Adrenal gland (tissue), 12 donors: ENCODE data around the gene VSIG10L2. TPM values are rescaled to one million over a fixed set of nuclear protein-coding genes. Genes with fewer than 3 reads are reported as not detected.
A peak's percentile ranks its signal among the peaks of the same experiment; 100 is the strongest.

Experiments used
- DNase-seq, 7 donors: peaks; one replicate each; pipeline ENCODE4 v3.0.0-alpha.2; 2019 to 2020
- H3K27ac ChIP-seq, 5 donors: fragments of 200-600 bp; sonication (generic) in 4 of 5; 1 replicate in 3 of 5; 2 replicates in 2 of 5; pipeline versions ENCODE4 v1.5.1 to v1.8.0; 2016 to 2020; ENCODE audit warnings: mild to moderate bottlenecking in 1 of 5
- H3K27me3 ChIP-seq: fragments of 200-600 bp; 2 replicates; pipeline ENCODE4 v1.8.0; 2021
- H3K36me3 ChIP-seq, 2 donors: fragments of 200-600 bp; replicated peaks in 1 of 2; 1 replicate in 1 of 2; 2 replicates in 1 of 2; pipeline versions ENCODE4 v1.5.1 to v1.8.0; 2018 to 2022
- H3K4me1 ChIP-seq, 2 donors: fragments of 200-600 bp; replicated peaks in 1 of 2; 1 replicate in 1 of 2; 2 replicates in 1 of 2; pipeline versions ENCODE4 v1.5.1 to v1.8.0; 2018 to 2021
- H3K4me3 ChIP-seq, 4 donors: fragments of 200-600 bp; sonication (generic) in 3 of 4; one replicate each; pipeline ENCODE4 v1.5.1; 2016 to 2018
- H3K9me3 ChIP-seq, 3 donors: fragments of 200-600 bp; sonication (generic) in 1 of 3; replicated peaks in 1 of 3; 1 replicate in 2 of 3; 2 replicates in 1 of 3; pipeline versions ENCODE4 v1.5.1 to v1.8.0; 2016 to 2021
- CTCF ChIP-seq, 6 experiments: fragments of 450-650 bp in 4 of 6; fragments of 200-600 bp in 2 of 6; sonication (generic) in 1 of 6; IDR thresholded peaks; 1 replicate in 5 of 6; 2 replicates in 1 of 6; pipeline versions ENCODE4 v1.5.1 to v1.8.0; 2016 to 2021; ENCODE audit warnings: antibody characterized with exemption in 6 of 6, mild to moderate bottlenecking in 2 of 6, moderate library complexity in 1 of 6
- POLR2A ChIP-seq, 2 donors: fragments of 450-650 bp; IDR thresholded peaks; one replicate each; pipeline ENCODE4 v1.6.1; 2017; ENCODE audit warnings: antibody characterized with exemption in 2 of 2, mild to moderate bottlenecking in 2 of 2, moderate library complexity in 1 of 2
- WGBS, 4 donors: extraction: QIAGEN DNeasy Blood & Tissue Kit in 2 of 4; methylation state at CpG; one replicate each; pipeline versions ENCODE4 v1.1.5 to v1.1.7; 2013 to 2017; 5-methylcytosine and 5-hydroxymethylcytosine counted together
- intact Hi-C, 2 donors: fragments of 100-400 bp; cut with DNase I; formaldehyde crosslinking; loops; one replicate each; pipeline versions ENCODE4 v1.14.1 to v1.15.0; 2022 to 2023
- polyA plus RNA-seq, 3 donors: library from polyadenylated mRNA; stranded (reverse); fragments of 200-250 nt in 2 of 3; fragments of 350-450 nt in 1 of 3; fragmentation: Illumina TruSeq in 1 of 3; extraction: RNeasy Lipid Tissue Mini Kit (QIAGEN cat#74804) in 1 of 3; gene quantifications; one replicate each; pipeline ENCODE4 v1.2.3, GENCODE V29; 2013 to 2014
- total RNA-seq, 9 donors: library from RNA; depleted of rRNA in 4 of 9; stranded (reverse); fragments of >200 nt in 4 of 9; fragments of 120-200 nt in 1 of 9; fragmentation: NEBNext Ultra II Directional in 1 of 9; extraction: Animal tissue kit (Norgen Biotek cat#: 25700) in 1 of 9; gene quantifications; one replicate each; pipeline versions ENCODE4 v1.1.0 to v1.2.4, GENCODE V29; 2013 to 2023
- donor health status: healthy with polysubstance abuse.
- donor health status: Bipolar disorder and iron deficiency.
- donor health status: DM: yes; HTN: yes; CAD: no.
- donor health status: DM: no; HTN: no; CAD: no.
- donor health status: DM: no; HTN: no; CAD: no.
- donor health status: DM: yes; HTN: yes; CAD: no.

VSIG10L2 gene
- total and polyA plus RNA-seq, 12 donors: 0.08 to 0.44 TPM; not detected in 10

- WGBS, 4 donors: 72 to 90% (median 86%) methylated on average over 8 to 9 of the region's 9 CpGs
- Histone ChIP-seq H3K4me3 (no peak overlapping the region), H3K4me1 (peaks cover 0 to 3% of the 10 kb centered on the region in 2 donors), H3K36me3 (no peaks in the 10 kb centered on the region), H3K27ac (no peak overlapping the region), H3K9me3 (peaks cover 0 to 6% (median 0%) of the 10 kb centered on the region in 3 donors), H3K27me3 (no peaks in the 10 kb centered on the region)
- intact Hi-C loops: loop anchor here (2.0 to 5.0 kb wide), 3 partner anchors 133 to 270 kb away; no protein-coding TSS in a partner anchor
- TF ChIP-seq POLR2A (IDR thresholded peaks at IDR 0.05) (no peak), CTCF (IDR thresholded peaks at IDR 0.05) (no peak)
- DNase-seq: peak in 1 of 7 donors; percentile 34
These were observed 21.3 kb upstream of the VSIG10L2 start for GRCh38 chr11:125924384-125925007.

- peaks cover 0 to 3% of the 10 kb centered on the region in 2 donors for H3K4me1 ChIP-seq
- TF ChIP-seq POLR2A (IDR thresholded peaks at IDR 0.05) (no peak), CTCF (IDR thresholded peaks at IDR 0.05) (no peak)
- WGBS, 4 donors: 27 to 44% (median 41%) methylated on average over 6 of the region's 6 CpGs
- peaks cover 0 to 6% (median 0%) of the 10 kb centered on the region in 3 donors for H3K9me3 ChIP-seq
- H3K27me3 ChIP-seq: peaks cover 3% of the 10 kb centered on the region
- H3K4me3 ChIP-seq: no peak overlapping the region
- no peaks in the 10 kb centered on the region for H3K36me3 ChIP-seq
- no peak overlapping the region for H3K27ac ChIP-seq
- peak in 5 of 7 donors; percentile 38 to 53 (median 43) for DNase-seq
- intact Hi-C loops: loop anchor here in 1 of 2 donors (2.0 kb wide), 1 partner anchor 270 kb away; no protein-coding TSS in a partner anchor
These were observed 20.6 kb upstream of the VSIG10L2 start for GRCh38 chr11:125925247-125925740.

GRCh38 chr11:125925804-125926203, 20.0 kb upstream of the VSIG10L2 start:
- 71 to 81% (median 75%) methylated on average over 3 of the region's 3 CpGs for WGBS, 4 donors
- TF ChIP-seq CTCF (IDR thresholded peaks at IDR 0.05) (no peak), POLR2A (IDR thresholded peaks at IDR 0.05) (no peak)
- Histone ChIP-seq H3K4me1 (peaks cover 0 to 3% of the 10 kb centered on the region in 2 donors), H3K4me3 (no peak overlapping the region), H3K27ac (no peak overlapping the region), H3K9me3 (peaks cover 0 to 6% (median 0%) of the 10 kb centered on the region in 3 donors), H3K27me3 (peaks cover 3% of the 10 kb centered on the region), H3K36me3 (no peaks in the 10 kb centered on the region)
- DNase-seq: peak in 1 of 7 donors; percentile 30
- intact Hi-C loops: loop anchor here in 1 of 2 donors (2.0 kb wide), 1 partner anchor 269 kb away; no protein-coding TSS in a partner anchor

GRCh38 chr11:125926682-125927081, 19.2 kb upstream of the VSIG10L2 start:
- DNase-seq: peak in 1 of 7 donors; percentile 27
- peaks cover 0 to 3% of the 10 kb centered on the region in 2 donors for H3K4me1 ChIP-seq
- peaks cover 3% of the 10 kb centered on the region for H3K27me3 ChIP-seq
- WGBS, 4 donors: 85 to 88% (median 86%) methylated on average over 12 of the region's 12 CpGs
- H3K27ac ChIP-seq: no peak overlapping the region
- H3K36me3 ChIP-seq: no peaks in the 10 kb centered on the region
- TF ChIP-seq POLR2A (IDR thresholded peaks at IDR 0.05) (no peak), CTCF (IDR thresholded peaks at IDR 0.05) (no peak)
- intact Hi-C loops: no loop called here
- peaks cover 0 to 6% (median 0%) of the 10 kb centered on the region in 3 donors for H3K9me3 ChIP-seq
- H3K4me3 ChIP-seq: no peak overlapping the region
